Loucy (cell line): ENCODE results near the gene ALDH1A1.

Experiments
- H2AFZ ChIP-seq: fragments of 200-600 bp; sonication (generic); 2 replicates; pipeline ENCODE4 v1.6.0; 2016; ENCODE audit warnings: antibody characterized with exemption, mild to moderate bottlenecking, low read length, moderate library complexity
- H3F3A ChIP-seq: fragments of 200-600 bp; 2 replicates; pipeline ENCODE4 v1.6.0; 2016; ENCODE audit warnings: antibody characterized with exemption, low read depth, mild to moderate bottlenecking
- H3K27me3 ChIP-seq: fragments of 200-600 bp; sonication (generic); 2 replicates; pipeline ENCODE4 v1.6.1; 2014; ENCODE audit warnings: low read length, mild to moderate bottlenecking; ENCODE audit not compliant: insufficient read depth, poor library complexity, severe bottlenecking
- H3K36me3 ChIP-seq: fragments of 200-600 bp; sonication (generic); 2 replicates; pipeline ENCODE4 v1.6.1; 2016; ENCODE audit warnings: low read length; ENCODE audit not compliant: insufficient read depth
- H3K4me1 ChIP-seq: fragments of 200-600 bp; sonication (generic); 2 replicates; pipeline ENCODE4 v1.5.1; 2014; ENCODE audit warnings: low read length, mild to moderate bottlenecking; ENCODE audit not compliant: insufficient read depth, poor library complexity, severe bottlenecking
- H3K4me2 ChIP-seq: fragments of 200-600 bp; sonication (generic); 2 replicates; pipeline ENCODE4 v1.6.0; 2014; ENCODE audit warnings: antibody characterized with exemption, low read length, low read depth, mild to moderate bottlenecking; ENCODE audit not compliant: poor library complexity, severe bottlenecking
- H3K4me3 ChIP-seq: fragments of 200-600 bp; sonication (generic); 2 replicates; pipeline ENCODE4 v1.5.1; 2014; ENCODE audit warnings: low read length, mild to moderate bottlenecking, mixed read lengths; ENCODE audit not compliant: poor library complexity, severe bottlenecking
- H3K79me2 ChIP-seq: fragments of 200-600 bp; sonication (generic); 2 replicates; pipeline ENCODE4 v1.6.1; 2014; ENCODE audit warnings: low read length; ENCODE audit not compliant: insufficient read depth
- H3K9ac ChIP-seq: fragments of 200-600 bp; sonication (generic); 2 replicates; pipeline ENCODE4 v1.6.0; 2014; ENCODE audit warnings: mild to moderate bottlenecking, low read depth, low read length, moderate library complexity; ENCODE audit not compliant: poor library complexity, severe bottlenecking
- H3K9me2 ChIP-seq: fragments of 200-600 bp; sonication (generic); replicated peaks from 2 replicates; pipeline ENCODE4 v1.6.1; 2016; ENCODE audit warnings: low read depth, low read length, mixed read lengths
- H3K9me3 ChIP-seq: fragments of 200-600 bp; sonication (generic); 2 replicates; pipeline ENCODE4 v1.6.1; 2014; ENCODE audit warnings: mild to moderate bottlenecking, antibody characterized with exemption, low read length, low read depth; ENCODE audit not compliant: insufficient read depth
- H4K20me1 ChIP-seq: fragments of 200-600 bp; sonication (generic); 2 replicates; pipeline ENCODE4 v1.6.0; 2014; ENCODE audit warnings: antibody characterized with exemption, low read length, mild to moderate bottlenecking; ENCODE audit not compliant: insufficient read depth, poor library complexity, severe bottlenecking
- EZH2phosphoT487 ChIP-seq: fragments of 200-600 bp; IDR thresholded peaks from 2 replicates; pipeline ENCODE4 v1.6.1; 2018; ENCODE audit warnings: antibody characterized with exemption, mild to moderate bottlenecking, moderate library complexity, borderline replicate concordance
- TF ChIP-seq, protein P1 (sequence below): fragments of 200-600 bp; sonication (generic); conservative IDR thresholded peaks from 2 replicates; pipeline ENCODE4 v1.5.1; 2014; ENCODE audit warnings: mild to moderate bottlenecking, antibody characterized with exemption, low read length

Gene ALDH1A1

GRCh38 chr9:72905514-72906480 lies 47.1 kb downstream of the ALDH1A1 start:
- Histone ChIP-seq H3K27me3 (no peaks in the 10 kb centered on the region), H3K4me2 (no peak overlapping the region), H3K9ac (no peak overlapping the region), H3K36me3 (no peaks in the 10 kb centered on the region), H2AFZ (no peak overlapping the region), H3F3A (no peaks in the 10 kb centered on the region), H3K4me3 (no peak overlapping the region), H3K4me1 (no peaks in the 10 kb centered on the region), H3K9me2 (no peaks in the 10 kb centered on the region), H3K79me2 (no peaks in the 10 kb centered on the region), H3K9me3 (no peaks in the 10 kb centered on the region), H4K20me1 (no peaks in the 10 kb centered on the region)
- no peak for TF ChIP-seq EZH2phosphoT487
- TF ChIP-seq, protein P1, sequence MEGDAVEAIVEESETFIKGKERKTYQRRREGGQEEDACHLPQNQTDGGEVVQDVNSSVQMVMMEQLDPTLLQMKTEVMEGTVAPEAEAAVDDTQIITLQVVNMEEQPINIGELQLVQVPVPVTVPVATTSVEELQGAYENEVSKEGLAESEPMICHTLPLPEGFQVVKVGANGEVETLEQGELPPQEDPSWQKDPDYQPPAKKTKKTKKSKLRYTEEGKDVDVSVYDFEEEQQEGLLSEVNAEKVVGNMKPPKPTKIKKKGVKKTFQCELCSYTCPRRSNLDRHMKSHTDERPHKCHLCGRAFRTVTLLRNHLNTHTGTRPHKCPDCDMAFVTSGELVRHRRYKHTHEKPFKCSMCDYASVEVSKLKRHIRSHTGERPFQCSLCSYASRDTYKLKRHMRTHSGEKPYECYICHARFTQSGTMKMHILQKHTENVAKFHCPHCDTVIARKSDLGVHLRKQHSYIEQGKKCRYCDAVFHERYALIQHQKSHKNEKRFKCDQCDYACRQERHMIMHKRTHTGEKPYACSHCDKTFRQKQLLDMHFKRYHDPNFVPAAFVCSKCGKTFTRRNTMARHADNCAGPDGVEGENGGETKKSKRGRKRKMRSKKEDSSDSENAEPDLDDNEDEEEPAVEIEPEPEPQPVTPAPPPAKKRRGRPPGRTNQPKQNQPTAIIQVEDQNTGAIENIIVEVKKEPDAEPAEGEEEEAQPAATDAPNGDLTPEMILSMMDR: no peak

GRCh38 chr9:72904267-72905093 lies 48.4 kb downstream of the ALDH1A1 start:
- H3K4me2 ChIP-seq: no peak overlapping the region
- H2AFZ ChIP-seq: no peak overlapping the region
- H3K79me2 ChIP-seq: no peaks in the 10 kb centered on the region
- no peak overlapping the region for H3K9ac ChIP-seq
- H3F3A ChIP-seq: no peaks in the 10 kb centered on the region
- no peaks in the 10 kb centered on the region for H3K9me3 ChIP-seq
- no peaks in the 10 kb centered on the region for H3K36me3 ChIP-seq
- no peak overlapping the region for H3K4me3 ChIP-seq
- no peaks in the 10 kb centered on the region for H4K20me1 ChIP-seq
- no peaks in the 10 kb centered on the region for H3K27me3 ChIP-seq
- H3K4me1 ChIP-seq: no peaks in the 10 kb centered on the region
- TF ChIP-seq, protein P1: no peak
- no peak for TF ChIP-seq EZH2phosphoT487
- no peaks in the 10 kb centered on the region for H3K9me2 ChIP-seq

DNA sequence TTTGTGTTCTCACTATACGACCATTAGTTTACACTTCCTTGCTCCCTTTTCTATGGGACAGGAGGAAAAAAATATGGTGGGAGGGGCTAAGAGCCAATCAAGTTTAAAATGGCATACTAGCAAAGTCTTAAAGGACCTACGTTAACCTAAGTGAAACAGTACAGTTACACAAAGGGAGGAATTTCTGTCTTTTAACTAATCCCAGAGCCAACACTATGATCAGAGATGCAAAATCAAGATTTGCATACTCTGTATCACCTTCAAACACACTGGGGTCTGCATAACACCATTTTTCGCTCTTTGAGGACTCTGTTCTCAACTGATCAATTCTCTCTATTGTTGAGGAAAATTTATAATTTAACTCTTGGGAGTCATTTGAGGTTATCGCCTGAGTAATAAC lies 49.8 kb downstream of the ALDH1A1 start:
- H3F3A ChIP-seq: no peaks in the 10 kb centered on the region
- H3K9ac ChIP-seq: no peak overlapping the region
- H3K36me3 ChIP-seq: no peaks in the 10 kb centered on the region
- H3K9me3 ChIP-seq: no peaks in the 10 kb centered on the region
- no peaks in the 10 kb centered on the region for H3K27me3 ChIP-seq
- no peaks in the 10 kb centered on the region for H3K4me1 ChIP-seq
- H3K9me2 ChIP-seq: no peaks in the 10 kb centered on the region
- no peak overlapping the region for H3K4me2 ChIP-seq
- H3K79me2 ChIP-seq: no peaks in the 10 kb centered on the region
- no peak overlapping the region for H3K4me3 ChIP-seq
- H4K20me1 ChIP-seq: no peaks in the 10 kb centered on the region
- no peak overlapping the region for H2AFZ ChIP-seq
- TF ChIP-seq, protein P1: no peak
- TF ChIP-seq EZH2phosphoT487: no peak
